ENCODE data around the gene CHD2.

CHD2 gene

GRCh38 chr15:92885224-92886041 lies 14.7 kb upstream of the CHD2 start:
- DNase-seq, result peak; percentile 31

GRCh38 chr15:92886042-92886537 lies 14.0 kb upstream of the CHD2 start:
- no peak for DNase-seq

GRCh38 chr15:92886815-92887214 lies 13.3 kb upstream of the CHD2 start:
- DNase-seq, result no peak

DNA sequence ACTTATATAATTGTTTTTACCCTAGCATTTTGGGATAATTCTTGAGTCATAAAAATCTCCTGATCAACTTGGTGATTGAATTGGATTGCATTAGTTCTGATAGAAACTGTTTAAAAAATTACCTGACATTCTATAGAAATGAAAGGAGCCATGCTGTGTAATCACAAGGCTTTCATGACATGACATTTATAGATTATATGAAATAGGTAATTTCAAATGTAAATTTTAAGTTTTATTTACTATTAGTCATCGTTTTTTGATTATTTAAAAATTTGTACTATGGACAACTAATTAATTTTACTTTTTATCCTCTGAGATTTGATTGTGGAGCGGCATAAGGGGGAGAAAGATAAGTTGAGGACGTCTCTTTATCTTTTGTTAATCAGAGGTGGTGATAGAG lies 12.3 kb upstream of the CHD2 start:
- no peak for DNase-seq

- no peak for DNase-seq
Measured at GRCh38 chr15:92889390-92890107, 10.6 kb upstream of the CHD2 start.

- no peak for DNase-seq
Measured at GRCh38 chr15:92891533-92892200, 8.5 kb upstream of the CHD2 start.

GRCh38 chr15:92892201-92892555 lies 7.9 kb upstream of the CHD2 start:
- DNase-seq, result no peak

- no peak for DNase-seq
Measured at GRCh38 chr15:92893200-92893599, 6.9 kb upstream of the CHD2 start.

- DNase-seq, result no peak
Measured at GRCh38 chr15:92896561-92896960, 3.6 kb upstream of the CHD2 start.

DNA sequence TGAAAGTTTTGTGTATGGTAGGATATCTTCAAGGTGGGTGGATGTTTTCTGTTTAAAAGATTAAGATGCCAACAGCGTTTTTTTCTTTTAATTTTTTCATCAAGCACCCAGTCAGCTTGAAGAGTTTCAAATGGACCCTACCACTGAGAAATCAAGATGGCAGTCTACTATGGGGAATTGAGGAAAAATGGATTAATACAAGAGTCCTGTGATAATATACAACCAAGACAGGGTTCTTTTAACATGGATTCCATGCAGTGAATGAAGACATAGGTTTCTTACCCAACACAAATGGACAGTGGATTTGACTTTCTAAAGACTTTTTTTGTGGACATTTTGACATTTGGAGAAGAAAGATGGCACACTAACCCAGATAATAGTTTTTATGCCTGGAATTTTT lies 2.5 kb upstream of the CHD2 start:
- DNase-seq, result no peak

- DNase-seq, result no peak
Measured at GRCh38 chr15:92898988-92899582, 1.0 kb upstream of the CHD2 start.

- DNase-seq, result peak; percentile 36
Measured at GRCh38 chr15:92899601-92899947, 550 bp upstream of the CHD2 start.

DNA sequence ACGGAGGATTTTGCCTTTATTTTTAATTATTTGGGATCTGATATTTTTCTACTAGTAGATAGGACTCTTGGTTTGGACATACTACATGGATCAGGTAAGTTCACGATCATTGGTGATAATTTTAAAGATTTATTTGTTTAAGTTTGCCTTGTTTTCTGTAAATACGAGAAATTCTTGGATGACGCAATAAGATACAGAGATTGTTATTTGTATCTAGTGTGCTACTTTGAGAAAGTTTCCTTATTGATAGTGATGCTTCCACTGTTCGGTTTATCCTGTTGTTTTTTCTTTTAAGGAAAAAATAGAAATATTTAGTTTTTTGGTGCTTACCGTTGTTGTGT lies 577 bp downstream of the CHD2 start:
- peak; percentile 28 for DNase-seq

DNA sequence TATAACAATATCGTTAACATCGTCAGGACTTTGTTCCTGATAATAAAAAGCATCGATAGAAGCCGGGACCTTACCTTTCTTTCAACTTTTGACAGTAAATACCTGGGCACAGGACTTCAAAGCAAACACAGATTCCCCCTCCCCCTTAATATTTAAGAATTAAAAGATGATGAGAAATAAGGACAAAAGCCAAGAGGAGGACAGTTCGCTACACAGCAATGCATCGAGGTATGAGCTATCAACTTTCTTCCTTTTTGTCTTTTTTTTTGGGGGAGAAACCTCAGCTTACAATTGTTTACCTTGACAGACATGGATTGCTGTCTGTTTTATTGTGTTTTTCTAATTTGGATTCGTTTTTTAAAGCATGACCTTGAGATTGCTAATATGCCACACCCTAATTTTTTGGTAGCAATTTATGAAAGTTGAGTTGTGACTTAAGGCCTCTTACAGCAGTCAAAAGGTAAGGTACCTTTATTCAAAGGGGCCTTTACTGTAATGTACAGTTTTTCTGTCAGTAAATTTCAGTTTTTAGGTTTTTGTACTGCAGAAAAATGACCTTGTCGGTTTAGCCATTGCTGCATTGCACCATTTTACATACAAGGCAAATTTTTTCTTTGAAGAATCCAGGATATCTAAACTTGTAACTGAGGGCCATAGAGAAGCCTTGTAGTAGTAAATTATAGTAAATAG lies 1.1 kb downstream of the CHD2 start:
- DNase-seq, result peak; percentile 31

DNA sequence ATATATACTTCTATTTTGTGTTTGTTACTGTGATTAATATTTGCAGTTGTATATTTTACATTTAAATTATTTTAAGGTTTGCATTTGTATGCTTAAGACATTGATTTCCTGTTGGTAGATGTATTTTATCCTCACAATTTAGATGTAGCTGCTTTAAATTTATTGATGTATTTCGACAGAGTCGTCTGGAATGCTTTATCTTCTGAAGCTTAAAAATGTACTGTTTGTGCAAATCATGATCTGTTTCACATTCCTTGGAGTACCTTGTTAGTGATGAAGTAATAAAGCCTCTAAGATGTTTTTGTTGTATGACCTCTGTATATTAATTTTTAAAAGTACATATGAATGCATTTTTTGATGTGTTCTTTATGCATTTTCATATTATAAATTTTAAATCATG lies 1.9 kb downstream of the CHD2 start:
- DNase-seq, result no peak

GRCh38 chr15:92902737-92903593 lies 2.8 kb downstream of the CHD2 start:
- peak; percentile 58 for DNase-seq

DNA sequence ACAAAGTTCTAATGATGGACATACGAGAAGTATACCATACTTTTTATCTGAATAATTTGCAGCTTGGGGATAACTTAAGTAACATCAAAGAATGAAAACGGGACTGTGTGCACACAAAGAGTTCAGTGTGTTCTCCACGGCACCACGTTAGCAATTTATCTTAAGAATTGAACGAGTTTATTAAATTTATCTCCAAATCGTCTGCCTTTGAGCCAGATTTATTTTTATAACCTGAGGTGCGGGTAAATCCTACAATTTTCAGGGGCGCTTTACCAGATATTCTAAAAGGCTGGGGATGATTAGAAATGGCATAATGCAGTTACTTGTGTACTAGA lies 3.5 kb downstream of the CHD2 start:
- DNase-seq, result no peak

DNA sequence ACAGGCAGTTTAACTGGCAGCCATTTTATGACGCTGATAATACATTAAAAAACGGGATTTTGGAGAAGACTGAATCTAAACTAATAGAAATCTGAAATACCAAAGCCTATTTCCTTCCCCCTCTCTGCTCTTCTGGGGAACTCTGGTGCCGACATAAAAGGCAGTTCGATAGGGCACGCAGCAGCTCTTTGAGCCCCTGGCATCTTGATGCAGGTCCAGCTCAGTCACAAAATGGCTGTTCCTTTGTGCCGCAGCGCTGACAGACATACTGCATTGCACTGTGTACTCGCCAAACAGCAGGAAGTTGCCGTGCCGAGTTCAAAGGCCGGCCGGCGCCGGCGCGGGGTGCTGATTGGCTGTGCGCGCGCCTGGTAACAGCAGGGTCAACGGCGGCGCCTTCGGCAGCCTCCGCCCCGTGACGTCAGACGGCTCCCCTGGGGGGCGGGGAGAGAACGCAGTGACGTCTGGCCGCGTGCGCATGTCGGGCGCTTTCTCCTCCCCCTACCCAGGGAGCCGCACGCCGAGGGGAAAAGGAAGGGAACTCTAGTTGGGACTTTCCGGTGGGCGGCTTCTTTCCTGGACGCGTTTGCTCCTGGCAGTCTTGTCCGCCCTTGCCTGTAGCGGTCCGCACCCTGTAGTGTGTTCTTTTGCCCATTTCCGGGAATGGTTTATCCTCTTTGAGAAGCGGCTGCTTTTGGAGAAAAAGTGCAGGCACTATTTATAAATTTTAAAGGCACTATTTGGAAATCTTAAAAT lies 4.0 kb downstream of the CHD2 start:
- DNase-seq, result peak; percentile 100

- DNase-seq, result no peak
Measured at GRCh38 chr15:92904722-92905571, 4.8 kb downstream of the CHD2 start.

GRCh38 chr15:92906020-92906419 lies 5.9 kb downstream of the CHD2 start:
- no peak for DNase-seq
